Eye (tissue), 1 donor: Measurements from ENCODE around the gene TOP3A.
"Not testable (repeated sequence)": the region's sequence is repeated elsewhere in the genome, so short reads cannot be mapped to it uniquely, and the experiment has no call there.

Experiments used
- DNase-seq: peaks from one replicate; pipeline ENCODE4 v3.0.0-alpha.2; 2015

The TOP3A gene, protein sequence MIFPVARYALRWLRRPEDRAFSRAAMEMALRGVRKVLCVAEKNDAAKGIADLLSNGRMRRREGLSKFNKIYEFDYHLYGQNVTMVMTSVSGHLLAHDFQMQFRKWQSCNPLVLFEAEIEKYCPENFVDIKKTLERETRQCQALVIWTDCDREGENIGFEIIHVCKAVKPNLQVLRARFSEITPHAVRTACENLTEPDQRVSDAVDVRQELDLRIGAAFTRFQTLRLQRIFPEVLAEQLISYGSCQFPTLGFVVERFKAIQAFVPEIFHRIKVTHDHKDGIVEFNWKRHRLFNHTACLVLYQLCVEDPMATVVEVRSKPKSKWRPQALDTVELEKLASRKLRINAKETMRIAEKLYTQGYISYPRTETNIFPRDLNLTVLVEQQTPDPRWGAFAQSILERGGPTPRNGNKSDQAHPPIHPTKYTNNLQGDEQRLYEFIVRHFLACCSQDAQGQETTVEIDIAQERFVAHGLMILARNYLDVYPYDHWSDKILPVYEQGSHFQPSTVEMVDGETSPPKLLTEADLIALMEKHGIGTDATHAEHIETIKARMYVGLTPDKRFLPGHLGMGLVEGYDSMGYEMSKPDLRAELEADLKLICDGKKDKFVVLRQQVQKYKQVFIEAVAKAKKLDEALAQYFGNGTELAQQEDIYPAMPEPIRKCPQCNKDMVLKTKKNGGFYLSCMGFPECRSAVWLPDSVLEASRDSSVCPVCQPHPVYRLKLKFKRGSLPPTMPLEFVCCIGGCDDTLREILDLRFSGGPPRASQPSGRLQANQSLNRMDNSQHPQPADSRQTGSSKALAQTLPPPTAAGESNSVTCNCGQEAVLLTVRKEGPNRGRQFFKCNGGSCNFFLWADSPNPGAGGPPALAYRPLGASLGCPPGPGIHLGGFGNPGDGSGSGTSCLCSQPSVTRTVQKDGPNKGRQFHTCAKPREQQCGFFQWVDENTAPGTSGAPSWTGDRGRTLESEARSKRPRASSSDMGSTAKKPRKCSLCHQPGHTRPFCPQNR

DNA sequence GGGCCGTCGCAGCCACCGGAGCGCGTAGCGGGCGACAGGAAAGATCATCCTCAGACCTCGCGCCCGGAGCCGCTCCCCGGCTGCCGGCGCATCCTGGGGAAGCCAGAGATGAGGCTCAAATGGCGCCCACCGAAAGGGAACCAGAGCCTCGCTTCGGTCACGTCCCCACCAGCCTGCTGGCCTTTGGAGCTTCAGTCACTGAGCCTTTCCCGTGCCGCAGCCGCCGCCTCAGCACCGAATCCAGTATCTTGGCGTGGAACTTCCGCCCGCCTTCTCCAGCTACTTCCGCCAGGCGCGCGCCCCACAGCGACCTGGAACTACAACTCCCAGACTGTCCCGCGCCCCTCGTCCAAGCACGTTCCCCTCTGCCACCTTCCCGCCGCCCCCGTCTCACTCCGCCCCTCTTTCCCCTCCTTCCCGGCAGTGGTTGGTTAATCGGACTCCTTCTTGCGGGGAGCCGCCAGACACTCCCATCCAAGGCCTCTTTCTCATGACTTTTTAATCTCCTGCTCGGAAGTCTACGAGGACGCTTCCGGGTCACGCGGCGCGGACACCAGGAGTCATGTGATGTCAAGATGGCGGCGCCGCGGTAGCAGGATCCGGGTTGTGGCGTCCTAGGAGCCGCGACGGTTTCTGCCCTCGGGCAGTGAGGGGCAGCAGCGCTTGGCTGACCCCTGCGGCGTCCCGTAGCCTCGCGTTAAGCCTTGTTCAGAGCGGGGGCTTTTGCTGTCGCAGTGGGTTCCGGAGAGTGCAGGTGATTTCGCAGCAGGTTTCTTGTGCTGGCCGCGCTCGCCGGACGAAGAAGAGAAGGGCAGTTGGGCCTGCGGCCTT lies at the start of gene TOP3A, which contains the start of gene SMCR8:
TSS of gene TOP3A (minus strand) at position 264 of the 831 bp plus-strand sequence. CDS start at position 48, 216 bp downstream.
TSS of gene SMCR8 (plus strand) at position 563 of the 831 bp plus-strand sequence. CDS start 497 bp downstream, outside the sequence.
- DNase-seq: peak; percentile 98

DNA sequence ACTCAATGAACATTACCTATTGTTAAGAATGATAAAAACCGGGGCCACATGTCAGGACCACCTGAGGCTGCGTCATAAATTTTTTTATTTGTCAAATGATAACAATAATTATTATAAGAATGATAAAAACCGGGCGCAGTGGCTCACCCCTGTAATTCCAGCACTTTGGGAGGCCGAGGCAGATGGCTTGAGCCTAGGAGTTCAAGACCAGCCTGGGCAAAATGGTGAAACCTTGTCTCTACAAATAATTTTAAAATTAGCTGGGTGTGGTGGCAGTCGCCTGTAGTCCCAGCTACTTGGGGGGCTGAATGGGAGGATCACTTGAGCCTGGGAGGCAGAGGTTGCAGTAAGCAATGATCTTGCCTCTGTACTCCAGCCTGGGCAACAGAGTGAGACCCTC lies 49.4 kb upstream of the TOP3A start:
- DNase-seq: no peak

DNA sequence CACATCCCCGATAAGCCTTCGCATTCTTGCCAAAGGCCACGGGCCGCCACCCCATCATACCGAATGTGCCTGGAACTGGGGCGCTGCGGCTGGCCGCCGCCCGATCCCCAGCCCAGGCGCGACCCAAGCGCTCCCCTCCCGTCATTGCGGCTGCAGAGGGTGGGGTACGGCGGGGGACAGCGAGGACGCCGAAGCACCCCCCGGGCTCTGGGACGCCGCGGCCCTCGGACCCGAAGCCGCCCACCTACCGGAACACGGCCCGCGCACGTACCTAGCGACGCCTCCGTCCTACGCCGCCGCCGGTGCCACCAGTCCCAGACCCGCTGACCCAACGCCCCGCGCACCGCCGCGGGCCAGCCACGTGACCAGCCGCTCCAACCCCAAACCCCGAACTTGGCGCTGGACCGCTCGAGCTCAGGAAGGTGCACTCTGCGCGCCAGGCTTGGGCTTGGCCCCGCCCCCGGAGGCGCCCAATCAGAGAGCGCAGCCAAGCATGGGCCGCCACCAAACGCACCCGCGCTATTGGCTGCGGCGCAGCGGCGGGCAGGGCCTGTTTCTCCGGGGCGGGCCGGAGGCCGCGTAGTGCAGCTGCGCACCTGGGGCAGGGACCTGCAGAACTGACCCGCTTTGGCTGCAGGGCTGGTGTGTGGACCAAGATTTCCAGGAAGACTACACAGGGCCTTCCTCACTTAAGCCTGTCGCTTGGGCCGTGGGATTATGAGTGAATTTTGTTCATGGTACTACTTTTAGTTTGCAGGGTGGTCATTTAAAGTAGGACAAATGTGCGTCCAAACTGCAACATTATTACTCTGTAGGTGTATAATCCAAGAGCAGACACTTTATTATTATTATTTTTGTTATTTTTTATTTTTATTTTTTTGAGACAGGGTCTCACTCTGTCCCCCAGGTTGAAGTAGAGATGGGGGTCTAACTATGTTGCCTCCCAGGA lies 48.6 kb upstream of the TOP3A start, which contains the start of gene SHMT1:
TSS of gene SHMT1 (minus strand) at position 450 of the 949 bp plus-strand sequence. CDS start 7,569 bp downstream, outside the sequence.
- peak; percentile 95 for DNase-seq

DNA sequence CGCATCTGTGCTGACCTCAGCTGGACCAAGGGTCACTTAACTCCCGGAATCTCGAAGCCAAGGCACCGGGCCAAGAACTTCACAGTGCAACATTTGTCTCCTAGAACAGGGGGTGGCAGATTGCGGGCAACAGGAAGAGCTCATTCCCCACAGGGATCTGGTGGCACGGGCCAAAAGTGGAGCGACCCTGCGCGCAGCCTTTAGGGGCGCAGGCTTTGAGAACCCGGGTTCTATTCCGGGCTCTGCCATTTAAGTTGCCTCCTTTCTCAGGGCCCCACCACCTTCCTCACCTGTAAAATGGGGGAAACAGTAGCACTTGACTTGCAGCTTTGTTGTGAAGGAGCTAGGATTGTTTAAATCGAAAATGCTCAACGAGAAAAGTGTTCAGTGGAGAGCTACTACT lies 47.9 kb upstream of the TOP3A start:
- DNase-seq: peak; percentile 69

DNA sequence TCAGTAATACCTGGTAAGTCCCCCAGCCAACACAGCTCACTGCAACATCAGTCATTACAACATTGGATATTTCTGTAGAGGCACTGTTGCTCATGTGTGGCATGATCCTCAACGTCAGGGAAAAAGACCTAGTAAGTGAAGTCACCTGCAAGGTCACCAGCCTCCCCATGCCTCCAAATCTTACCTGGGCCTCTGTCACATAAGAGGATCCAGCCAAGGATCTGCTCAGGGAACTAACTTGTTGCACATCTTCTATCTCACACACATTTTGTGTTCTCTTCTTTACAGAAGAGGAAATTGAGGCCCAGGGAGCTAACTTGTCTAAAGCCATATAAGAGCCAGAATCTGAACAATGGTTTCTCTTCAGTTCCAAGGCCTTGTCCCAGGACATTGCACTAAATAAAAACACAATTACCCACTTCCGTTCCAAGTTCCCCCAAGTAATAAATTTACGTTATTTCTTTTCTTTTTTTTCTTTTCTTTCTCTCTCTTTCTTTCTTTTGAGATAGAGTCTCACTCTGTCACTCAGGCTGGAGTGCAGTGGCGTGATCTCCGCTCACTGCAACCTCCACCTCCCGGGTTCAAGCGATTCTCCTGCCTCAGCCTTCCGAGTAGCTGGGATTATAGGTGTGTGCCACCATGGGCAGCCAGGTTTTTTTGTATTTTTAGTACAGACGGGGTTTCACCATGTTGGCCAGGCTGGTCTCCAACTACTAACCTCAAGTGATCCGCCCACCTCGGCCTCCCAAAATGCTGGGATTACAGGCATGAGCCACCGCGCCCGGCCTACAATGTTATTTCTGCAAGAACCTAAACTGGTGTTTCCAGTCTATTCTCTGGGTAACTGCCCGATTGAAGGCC lies 47.3 kb upstream of the TOP3A start:
- DNase-seq: no peak

DNA sequence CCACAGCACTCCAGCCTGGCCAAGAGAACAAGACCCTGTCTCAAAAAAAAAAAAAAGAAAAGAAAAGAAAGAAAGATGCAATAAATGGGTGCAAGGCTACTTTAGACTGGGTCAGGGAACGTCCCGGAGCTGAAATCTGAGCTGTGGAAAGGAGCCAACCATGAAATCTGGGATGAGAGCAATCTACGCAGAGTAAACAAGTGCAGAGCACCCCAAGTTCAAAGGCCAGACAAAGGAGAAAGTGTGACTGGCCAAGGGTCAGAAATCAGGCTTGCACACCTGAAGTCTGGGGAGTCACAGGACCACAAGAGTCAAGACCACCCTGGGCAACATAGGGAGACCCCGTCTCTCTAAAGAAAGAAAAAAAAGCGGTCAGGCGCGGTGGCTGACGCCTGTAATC lies 45.7 kb upstream of the TOP3A start:
- DNase-seq: no peak

DNA sequence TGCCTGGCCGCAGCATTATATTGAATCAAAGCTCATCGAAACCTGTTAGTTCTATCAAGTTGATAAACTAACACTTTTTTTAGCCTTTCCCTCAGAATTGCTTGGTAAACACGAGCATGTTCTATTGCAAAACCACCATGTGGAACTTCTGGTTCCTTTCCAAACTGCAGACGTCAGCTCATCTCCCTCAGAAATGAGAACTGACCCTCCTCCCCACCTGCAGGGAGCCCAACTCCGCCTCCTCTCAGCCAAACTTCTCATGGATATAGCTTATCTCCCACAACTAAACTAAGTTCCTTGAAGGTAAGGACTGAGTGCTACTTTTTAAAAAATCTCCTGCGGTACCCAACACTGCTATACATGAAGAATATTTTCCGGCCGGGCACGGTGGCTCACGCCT lies 41.8 kb upstream of the TOP3A start:
- DNase-seq: no peak

DNA sequence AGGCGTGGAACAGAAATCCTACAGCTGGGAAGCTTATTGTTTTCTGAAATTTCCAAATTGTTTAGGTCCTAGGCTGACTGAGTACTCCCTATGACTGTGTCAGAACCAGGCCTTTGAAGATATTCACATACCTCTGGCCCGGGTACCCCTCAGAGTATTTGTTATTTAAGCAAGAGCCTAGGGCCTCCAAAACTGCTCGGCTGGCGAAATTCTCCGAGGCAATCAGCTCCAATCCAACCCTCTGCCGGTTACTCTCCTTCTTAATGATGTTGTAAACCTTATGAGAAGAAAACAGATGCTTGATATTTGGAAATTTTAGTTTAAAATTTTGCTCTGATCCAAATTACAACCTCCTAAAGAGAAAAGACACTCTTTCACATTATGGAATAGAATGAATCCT lies 38.7 kb upstream of the TOP3A start:
- no peak for DNase-seq

DNA sequence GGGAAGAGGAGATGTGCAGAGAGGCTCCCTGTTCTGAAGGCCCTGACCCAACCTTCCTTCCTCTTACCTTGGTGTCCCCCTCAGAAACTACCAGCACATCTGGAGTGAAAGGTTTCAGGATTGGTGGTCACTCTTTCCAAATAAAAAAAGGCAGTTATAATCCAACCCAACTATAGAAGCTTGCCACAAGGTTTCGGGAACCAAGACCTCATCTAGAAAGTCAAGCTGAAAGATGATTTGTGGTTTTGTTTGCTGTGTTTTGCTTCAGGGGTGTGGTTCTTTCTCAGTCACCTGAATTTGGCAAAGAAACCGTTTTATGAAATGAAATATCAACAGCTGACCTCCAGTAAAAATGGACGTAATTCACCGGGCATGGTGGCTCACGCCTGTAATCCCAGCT lies 29.2 kb upstream of the TOP3A start:
- no peak for DNase-seq

DNA sequence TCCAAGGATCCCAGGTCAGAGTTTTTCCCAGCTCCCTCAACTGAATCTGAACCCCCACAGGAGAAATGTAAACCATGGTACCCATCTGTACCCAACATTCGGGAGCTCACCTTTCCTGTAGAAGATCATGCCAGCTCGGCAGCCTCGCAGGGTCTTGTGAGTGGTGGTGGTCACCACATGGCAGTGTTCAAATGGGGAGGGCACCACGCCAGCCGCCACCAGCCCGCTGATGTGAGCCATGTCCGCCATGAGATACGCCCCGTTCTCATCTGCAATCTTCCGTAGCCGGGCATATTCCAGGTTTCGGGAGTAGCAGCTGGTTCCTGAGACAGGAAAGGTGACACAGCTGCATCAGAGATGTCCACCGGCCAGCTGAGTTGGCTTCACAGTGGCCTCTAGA lies 25.1 kb upstream of the TOP3A start:
- DNase-seq: no peak

DNA sequence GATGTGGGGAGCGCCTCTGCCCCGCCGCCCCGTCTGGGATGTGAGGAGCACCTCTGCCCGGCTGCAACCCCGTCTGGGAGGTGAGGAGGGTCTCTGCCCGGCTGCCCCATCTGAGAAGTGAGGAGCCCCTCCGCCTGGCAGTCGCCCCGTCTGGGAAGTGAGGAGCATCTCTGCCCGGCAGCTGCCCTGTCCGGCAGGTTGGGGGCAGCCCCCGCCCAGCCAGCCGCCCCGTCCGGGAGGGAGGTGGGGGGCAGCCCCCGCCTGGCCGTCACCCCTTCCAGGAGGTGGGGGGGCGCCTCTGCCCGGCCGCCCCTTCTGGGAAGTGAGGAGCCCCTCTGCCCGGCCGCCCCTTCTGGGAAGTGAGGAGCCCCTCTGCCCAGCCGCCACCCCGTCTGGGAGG lies 23.4 kb upstream of the TOP3A start:
- not testable (repeated sequence) for DNase-seq

DNA sequence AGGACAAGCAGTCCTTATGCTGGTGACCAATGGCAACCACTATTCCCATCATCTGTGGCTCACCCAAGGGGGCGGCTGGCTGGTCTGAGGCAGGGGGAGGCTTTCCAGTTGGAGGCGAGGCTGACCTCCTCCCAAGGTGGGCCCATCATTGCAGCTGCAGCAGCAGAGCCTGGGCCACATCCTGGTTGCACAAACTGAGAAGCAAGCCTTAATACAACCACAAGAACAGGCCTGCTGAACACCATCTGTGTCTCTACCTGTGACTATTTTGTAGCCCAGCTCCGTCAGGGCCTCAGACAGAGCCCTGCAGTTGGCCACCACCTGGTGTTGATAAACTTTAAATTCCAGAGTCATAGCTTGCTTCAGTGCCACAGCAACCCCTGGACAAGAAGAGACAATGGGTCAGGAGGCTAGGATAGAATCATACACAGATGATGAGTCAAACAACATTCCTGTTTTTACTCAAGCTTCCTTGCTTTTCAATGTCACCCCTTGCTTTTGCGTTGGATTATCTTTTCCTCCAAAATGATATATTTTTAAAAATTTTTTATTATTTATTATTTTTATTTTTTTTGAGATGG lies 18.2 kb upstream of the TOP3A start:
- DNase-seq: no peak

DNA sequence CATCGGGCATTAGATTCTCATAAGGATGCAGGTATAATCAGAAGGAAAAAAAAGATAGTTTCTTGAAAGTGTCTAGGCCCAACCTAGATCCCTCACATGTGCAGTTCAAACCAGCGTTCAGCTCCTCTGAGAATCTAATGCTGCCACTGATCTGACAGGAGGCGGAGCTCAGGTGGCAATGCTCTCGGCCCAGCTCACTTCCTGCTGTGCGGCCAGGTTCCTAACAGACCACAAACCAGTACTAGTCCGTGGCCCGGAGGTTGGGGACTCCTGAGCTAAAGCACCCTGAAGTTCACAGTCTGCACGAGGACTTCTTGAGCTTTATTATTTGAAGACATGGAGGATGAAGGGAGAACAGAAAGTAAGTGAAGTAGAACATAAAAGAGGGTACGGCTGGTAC lies 17.1 kb upstream of the TOP3A start:
- DNase-seq: no peak

DNA sequence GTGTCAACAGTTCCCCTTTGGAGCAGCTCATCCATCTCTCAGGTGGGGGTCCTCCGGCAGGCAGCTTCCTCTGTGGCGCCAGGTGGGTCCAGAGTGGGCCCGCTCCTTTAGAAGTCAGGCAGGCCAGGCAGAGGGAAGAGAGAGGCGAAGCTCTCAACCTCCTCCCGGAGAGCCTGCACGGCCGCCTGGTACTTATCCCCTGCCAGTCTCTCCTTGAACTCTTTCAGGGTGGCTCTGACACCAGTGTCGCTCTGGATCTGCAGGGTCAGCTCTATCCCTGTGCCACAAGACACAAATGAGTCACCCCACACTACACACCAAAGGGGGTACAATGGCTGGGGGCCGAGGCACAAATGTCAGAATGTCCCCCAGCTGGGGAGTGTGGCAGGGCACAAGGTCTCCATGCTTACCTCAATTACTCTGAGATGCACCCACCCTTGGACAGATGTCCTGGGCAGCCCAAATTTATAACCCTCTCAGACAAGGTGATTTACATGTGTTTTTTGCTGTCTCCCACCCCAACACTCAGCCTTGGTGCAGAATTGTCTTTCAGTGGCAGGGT lies 13.9 kb upstream of the TOP3A start:
- no peak for DNase-seq

DNA sequence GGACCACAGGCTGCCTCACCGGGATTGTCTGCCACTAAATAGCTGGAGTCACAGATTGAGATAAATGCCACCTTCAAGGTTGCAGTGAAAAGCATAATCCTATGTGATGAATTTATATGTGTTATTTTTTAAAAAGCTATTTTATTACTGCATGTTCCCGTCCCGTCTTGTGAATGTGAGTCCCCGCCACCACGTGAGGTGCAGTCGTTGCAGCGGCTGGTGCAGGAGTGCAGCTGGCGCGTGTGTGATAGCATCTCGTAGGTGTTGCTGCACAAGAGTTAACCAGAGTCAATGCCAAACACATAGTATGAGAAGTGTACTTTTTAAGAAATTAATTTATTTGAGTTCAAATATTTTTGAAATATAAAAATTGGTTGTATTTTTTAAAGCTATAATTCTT lies 12.8 kb upstream of the TOP3A start:
- DNase-seq: no peak

DNA sequence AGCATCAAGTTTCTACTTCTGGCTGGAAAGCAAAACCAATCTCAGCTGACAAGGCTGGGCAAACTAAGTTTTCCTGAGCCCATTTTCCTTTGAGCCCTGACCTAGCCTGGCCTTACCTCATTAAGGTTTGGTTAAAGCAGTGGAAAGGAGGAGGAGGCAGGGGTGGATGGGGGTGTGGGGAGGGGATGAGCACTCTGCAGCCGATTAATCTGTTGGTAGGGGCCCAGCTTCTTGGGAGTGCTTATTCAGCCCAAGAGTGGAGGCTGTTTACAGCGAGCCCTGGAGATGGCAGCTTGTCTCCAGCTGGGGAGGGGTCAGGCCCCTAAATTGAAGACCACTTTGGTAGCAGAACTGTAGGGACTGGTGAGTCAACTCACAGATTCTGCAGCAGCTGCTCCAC lies 12.3 kb upstream of the TOP3A start:
- no peak for DNase-seq

DNA sequence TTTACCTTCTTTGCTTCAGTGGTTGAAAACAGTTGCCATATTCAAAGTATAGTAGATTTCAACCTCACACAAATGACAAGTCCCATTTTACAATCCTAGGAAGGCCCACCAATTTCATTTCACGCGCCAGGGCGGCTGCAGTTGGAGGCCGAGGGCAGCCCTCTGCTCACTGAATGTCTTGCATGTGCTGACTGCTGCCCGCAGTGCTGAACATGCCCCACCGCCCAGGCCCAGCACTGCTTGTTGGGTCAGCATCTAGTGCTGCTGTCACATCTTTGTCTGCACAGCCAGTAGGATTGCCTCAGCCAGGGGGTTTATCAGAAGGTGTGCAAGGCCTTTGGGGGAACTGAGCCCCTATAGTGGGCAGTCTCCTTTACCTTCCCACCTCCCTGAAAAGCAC lies 11.8 kb upstream of the TOP3A start:
- DNase-seq: no peak

DNA sequence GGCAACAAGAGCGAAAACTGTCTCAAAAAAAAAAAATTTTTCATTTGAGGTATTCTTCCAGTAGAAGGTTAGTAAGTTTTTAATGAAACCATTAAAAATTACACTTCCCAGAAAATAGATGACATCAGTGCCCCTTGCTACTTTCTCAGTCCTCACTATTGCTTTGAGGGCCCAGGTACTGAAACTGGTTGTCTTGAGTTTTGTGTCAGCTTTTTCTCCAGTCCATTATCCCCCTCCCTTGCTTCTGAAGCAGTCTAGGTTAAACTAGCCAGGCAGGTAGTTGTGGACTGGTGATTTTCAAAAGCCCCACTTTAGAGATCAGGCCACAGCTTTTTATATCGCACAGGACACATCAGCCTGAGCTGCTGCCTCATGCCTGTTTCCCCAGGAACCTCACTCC lies 11.2 kb upstream of the TOP3A start:
- no peak for DNase-seq
